SH-SY5Y (cell line): Measurements from ENCODE around the gene PPP2CA.

ENCODE experiments used
- GATA2 ChIP-seq: IDR thresholded peaks from 2 replicates; pipeline ENCODE4 v1.6.1; 2011; ENCODE audit warnings: mild to moderate bottlenecking, low read depth, low read length
- GATA3 ChIP-seq: IDR thresholded peaks from 2 replicates; pipeline ENCODE4 v1.6.1; 2011; ENCODE audit warnings: low read depth, mild to moderate bottlenecking, low read length, moderate library complexity

- no peak for TF ChIP-seq GATA2
- TF ChIP-seq GATA3 = no peak
Observed at GRCh38 chr5:134145779-134146581, 79.9 kb downstream of the PPP2CA start.
